Measurements from ENCODE around the gene HNRNPM.

DNA sequence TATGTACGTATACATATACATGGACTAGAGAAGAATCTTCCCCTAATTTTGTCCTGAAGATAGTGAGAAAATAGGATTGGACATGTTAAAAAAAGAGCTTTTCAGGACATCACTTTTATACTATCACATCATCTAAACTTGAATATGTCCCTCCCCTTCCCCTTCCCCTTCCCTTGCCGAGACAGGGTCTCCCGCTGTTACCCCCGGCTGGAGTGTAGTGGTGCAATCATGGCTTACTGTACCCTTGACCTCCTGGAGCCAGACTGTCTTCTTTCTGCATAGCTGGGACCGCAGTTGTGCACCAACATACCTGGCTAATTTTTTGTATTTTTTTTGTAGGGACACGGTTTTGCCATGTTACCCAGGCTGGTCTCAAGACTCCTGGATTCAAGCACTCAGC, 6.6 kb downstream of the HNRNPM start:
- TF ChIP-seq, protein P1, sequence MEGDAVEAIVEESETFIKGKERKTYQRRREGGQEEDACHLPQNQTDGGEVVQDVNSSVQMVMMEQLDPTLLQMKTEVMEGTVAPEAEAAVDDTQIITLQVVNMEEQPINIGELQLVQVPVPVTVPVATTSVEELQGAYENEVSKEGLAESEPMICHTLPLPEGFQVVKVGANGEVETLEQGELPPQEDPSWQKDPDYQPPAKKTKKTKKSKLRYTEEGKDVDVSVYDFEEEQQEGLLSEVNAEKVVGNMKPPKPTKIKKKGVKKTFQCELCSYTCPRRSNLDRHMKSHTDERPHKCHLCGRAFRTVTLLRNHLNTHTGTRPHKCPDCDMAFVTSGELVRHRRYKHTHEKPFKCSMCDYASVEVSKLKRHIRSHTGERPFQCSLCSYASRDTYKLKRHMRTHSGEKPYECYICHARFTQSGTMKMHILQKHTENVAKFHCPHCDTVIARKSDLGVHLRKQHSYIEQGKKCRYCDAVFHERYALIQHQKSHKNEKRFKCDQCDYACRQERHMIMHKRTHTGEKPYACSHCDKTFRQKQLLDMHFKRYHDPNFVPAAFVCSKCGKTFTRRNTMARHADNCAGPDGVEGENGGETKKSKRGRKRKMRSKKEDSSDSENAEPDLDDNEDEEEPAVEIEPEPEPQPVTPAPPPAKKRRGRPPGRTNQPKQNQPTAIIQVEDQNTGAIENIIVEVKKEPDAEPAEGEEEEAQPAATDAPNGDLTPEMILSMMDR (IDR thresholded peaks at IDR 0.05 in 4 of 5, conservative IDR thresholded peaks at IDR 0.05 in 1 of 5): no peak
- TF ChIP-seq POLR2A (IDR thresholded peaks at IDR 0.05): no peak
